ENCODE data around the gene ANKMY2.

DNA sequence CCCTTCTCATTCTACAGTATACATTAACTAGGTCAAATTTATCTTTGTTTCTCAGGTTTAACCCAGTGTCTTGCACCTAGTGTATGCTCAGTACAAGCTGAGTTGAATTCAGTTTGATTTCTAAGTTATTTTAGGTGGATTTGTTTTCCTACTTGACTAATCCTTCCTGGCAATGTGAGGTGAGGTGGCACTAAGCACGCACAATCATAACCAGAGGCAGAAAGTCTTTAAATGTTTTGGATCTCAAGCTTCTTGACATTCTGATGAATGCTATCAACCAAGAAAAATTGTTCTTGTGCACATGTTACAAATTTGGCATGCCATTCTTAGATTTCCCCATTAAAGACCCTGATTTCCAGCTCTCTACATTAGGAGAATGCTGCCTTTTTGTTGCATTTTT, 3.6 kb upstream of the ANKMY2 start:
- no peak for TF ChIP-seq POLR2A (IDR thresholded peaks at IDR 0.05)
- TF ChIP-seq, protein P1, sequence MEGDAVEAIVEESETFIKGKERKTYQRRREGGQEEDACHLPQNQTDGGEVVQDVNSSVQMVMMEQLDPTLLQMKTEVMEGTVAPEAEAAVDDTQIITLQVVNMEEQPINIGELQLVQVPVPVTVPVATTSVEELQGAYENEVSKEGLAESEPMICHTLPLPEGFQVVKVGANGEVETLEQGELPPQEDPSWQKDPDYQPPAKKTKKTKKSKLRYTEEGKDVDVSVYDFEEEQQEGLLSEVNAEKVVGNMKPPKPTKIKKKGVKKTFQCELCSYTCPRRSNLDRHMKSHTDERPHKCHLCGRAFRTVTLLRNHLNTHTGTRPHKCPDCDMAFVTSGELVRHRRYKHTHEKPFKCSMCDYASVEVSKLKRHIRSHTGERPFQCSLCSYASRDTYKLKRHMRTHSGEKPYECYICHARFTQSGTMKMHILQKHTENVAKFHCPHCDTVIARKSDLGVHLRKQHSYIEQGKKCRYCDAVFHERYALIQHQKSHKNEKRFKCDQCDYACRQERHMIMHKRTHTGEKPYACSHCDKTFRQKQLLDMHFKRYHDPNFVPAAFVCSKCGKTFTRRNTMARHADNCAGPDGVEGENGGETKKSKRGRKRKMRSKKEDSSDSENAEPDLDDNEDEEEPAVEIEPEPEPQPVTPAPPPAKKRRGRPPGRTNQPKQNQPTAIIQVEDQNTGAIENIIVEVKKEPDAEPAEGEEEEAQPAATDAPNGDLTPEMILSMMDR (IDR thresholded peaks at IDR 0.05): no peak

Measured in vagina (tissue), 2 donors.